Smooth muscle cell (in vitro differentiated cells): ENCODE results near the gene BRICD5. TPM values are rescaled to one million over a fixed set of nuclear protein-coding genes. Genes with fewer than 3 reads are reported as not detected.
"Not testable (repeated sequence)": the region's sequence is repeated elsewhere in the genome, so short reads cannot be mapped to it uniquely, and the experiment has no call there.

Experiments
- DNase-seq: peaks from one replicate; lab custom pipeline; 2025; ENCODE audit not compliant: unreplicated experiment; lab: John Stamatoyannopoulos, UW
- H2AFZ ChIP-seq: fragments of 200-600 bp; sonication (generic); 2 replicates; pipeline ENCODE4 v1.6.0; 2016; ENCODE audit warnings: antibody characterized with exemption, low read depth, mild to moderate bottlenecking
- H3F3A ChIP-seq: fragments of 200-600 bp; sonication (generic); 2 replicates; pipeline ENCODE4 v1.6.0; 2017; ENCODE audit warnings: antibody characterized with exemption, low read depth
- H3K27ac ChIP-seq: fragments of 200-600 bp; sonication (generic); 2 replicates; pipeline ENCODE4 v1.5.1; 2016; ENCODE audit warnings: low read depth, mild to moderate bottlenecking
- H3K27me3 ChIP-seq: fragments of 200-600 bp; sonication (generic); 2 replicates; pipeline ENCODE4 v1.6.1; 2016; ENCODE audit warnings: low read depth, mild to moderate bottlenecking
- H3K36me3 ChIP-seq: fragments of 200-600 bp; sonication (generic); 2 replicates; pipeline ENCODE4 v1.5.1; 2016; ENCODE audit warnings: low read depth
- H3K4me1 ChIP-seq: fragments of 200-600 bp; sonication (generic); 2 replicates; pipeline ENCODE4 v1.5.1; 2016; ENCODE audit warnings: low read depth
- H3K4me2 ChIP-seq: fragments of 200-600 bp; sonication (generic); 2 replicates; pipeline ENCODE4 v1.6.0; 2016; ENCODE audit warnings: mild to moderate bottlenecking
- H3K4me3 ChIP-seq: fragments of 200-600 bp; sonication (generic); 2 replicates; pipeline ENCODE4 v1.5.1; 2016; ENCODE audit warnings: mild to moderate bottlenecking
- H3K79me2 ChIP-seq: fragments of 200-600 bp; sonication (generic); 2 replicates; pipeline ENCODE4 v1.6.0; 2016; ENCODE audit warnings: low read depth, mild to moderate bottlenecking
- H3K9ac ChIP-seq: fragments of 200-600 bp; sonication (generic); 2 replicates; pipeline ENCODE4 v1.6.0; 2016; ENCODE audit warnings: low read depth
- H3K9me3 ChIP-seq: fragments of 200-600 bp; sonication (generic); replicated peaks from 2 replicates; pipeline ENCODE4 v1.5.1; 2016; ENCODE audit warnings: low read depth
- H4K20me1 ChIP-seq: fragments of 200-600 bp; sonication (generic); 2 replicates; pipeline ENCODE4 v1.6.0; 2016; ENCODE audit warnings: low read depth
- WGBS: methylation state at CpG from one replicate; pipeline ENCODE4 v1.1.7; 2016; ENCODE audit warnings: low lambda C conversion rate; 5-methylcytosine and 5-hydroxymethylcytosine counted together
- polyA plus RNA-seq: library from polyadenylated mRNA; unstranded; fragments of >200 nt; fragmentation: Nextera tagmentation; extraction: Ambion mirVana; gene quantifications from 2 replicates; pipeline ENCODE4 v1.2.1, GENCODE V29; 2016
- total RNA-seq: library from RNA; depleted of rRNA; stranded (reverse); fragments of >200 nt; gene quantifications from 2 replicates; pipeline ENCODE4 v1.2.3, GENCODE V29; 2014
- TF ChIP-seq, protein P1 (sequence below): fragments of 200-600 bp; sonication (generic); IDR thresholded peaks from 2 replicates; pipeline ENCODE4 v1.5.1; 2017; ENCODE audit warnings: borderline replicate concordance, mild to moderate bottlenecking, antibody characterized with exemption; ENCODE audit not compliant: insufficient read depth, poor library complexity, severe bottlenecking

Gene BRICD5
- total and polyA plus RNA-seq, 2 experiments from 2014 or later = 2.0 to 4.7 TPM

DNA sequence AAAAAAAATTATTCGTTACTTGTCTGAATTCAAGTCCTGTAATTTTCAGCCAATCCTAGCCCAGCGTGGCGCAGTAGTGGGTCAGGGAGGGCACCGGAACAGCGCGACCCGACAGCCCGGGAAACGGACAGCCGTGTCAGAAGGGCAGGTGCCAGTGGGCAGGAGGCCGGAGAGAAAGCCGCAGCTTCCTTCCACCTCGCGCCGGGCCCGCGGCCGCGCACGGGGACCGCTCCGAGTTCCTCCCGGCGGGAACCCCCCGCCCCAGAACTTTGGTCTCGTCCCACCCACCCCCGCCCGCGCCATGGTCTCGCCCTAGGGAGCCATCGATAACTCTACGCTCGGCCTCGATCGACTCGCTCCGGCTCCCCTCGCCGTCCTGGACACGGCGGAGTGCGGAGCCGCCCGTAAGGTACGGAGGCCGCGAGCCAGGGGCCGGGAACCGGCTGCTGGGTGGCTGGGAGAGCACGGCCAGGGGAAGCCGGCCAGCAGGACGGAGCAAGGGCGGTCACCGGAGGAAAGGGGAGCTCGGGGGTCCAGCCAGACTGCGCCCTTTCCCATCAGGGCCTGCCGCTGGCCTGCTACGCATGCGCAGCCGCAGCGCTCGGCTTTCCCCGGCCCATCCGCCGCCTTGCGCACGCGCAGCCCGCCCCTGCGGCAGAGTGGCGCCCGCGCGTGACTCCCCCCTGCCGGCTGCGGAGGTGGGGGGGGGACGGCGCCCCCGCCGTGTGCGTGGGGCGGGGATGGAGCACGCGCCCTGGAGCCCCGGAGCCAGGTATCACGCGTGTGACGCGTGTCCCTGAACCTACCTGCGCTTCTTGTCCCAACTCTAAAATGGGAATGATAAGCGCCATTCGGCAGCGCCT lies 5.3 kb downstream of the BRICD5 start, which contains the start of gene MLST8:
TSS of gene MLST8 (plus strand) at position 351 of the 863 bp plus-strand sequence. CDS start 632 bp downstream, outside the sequence.
- Histone ChIP-seq H3K9ac (peak within 1 kb of the TSS; percentile 92), H2AFZ (peak within 1 kb of the TSS; percentile 89)
- WGBS = under 1% methylated on average over 59 of the region's 93 CpGs

GRCh38 chr16:2204416-2205103 lies 6.1 kb downstream of the BRICD5 start:
- DNase-seq = no peak
- Histone ChIP-seq H2AFZ (peak overlapping the region; percentile 89), H3K36me3 (no peaks in the 10 kb centered on the region), H3K9me3 (no peaks in the 10 kb centered on the region), H3K9ac (peak overlapping the region; percentile 92), H3K4me3 (peak overlapping the region; percentile 93), H3K4me2 (peak overlapping the region; percentile 85), H4K20me1 (no peaks in the 10 kb centered on the region), H3K4me1 (no peaks in the 10 kb centered on the region), H3F3A (no peaks in the 10 kb centered on the region), H3K79me2 (peaks cover 7% of the 10 kb centered on the region), H3K27me3 (no peaks in the 10 kb centered on the region), H3K27ac (no peak overlapping the region)
- WGBS = 75% methylated on average over 13 of the region's 13 CpGs
- TF ChIP-seq, protein P1, sequence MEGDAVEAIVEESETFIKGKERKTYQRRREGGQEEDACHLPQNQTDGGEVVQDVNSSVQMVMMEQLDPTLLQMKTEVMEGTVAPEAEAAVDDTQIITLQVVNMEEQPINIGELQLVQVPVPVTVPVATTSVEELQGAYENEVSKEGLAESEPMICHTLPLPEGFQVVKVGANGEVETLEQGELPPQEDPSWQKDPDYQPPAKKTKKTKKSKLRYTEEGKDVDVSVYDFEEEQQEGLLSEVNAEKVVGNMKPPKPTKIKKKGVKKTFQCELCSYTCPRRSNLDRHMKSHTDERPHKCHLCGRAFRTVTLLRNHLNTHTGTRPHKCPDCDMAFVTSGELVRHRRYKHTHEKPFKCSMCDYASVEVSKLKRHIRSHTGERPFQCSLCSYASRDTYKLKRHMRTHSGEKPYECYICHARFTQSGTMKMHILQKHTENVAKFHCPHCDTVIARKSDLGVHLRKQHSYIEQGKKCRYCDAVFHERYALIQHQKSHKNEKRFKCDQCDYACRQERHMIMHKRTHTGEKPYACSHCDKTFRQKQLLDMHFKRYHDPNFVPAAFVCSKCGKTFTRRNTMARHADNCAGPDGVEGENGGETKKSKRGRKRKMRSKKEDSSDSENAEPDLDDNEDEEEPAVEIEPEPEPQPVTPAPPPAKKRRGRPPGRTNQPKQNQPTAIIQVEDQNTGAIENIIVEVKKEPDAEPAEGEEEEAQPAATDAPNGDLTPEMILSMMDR = no peak

More for the DNA sequence above, 5.3 kb downstream of the BRICD5 start, which contains the start of gene MLST8:
- H3K4me1 ChIP-seq = no peaks in the 10 kb centered on the region
- H3K4me2 ChIP-seq = peak within 1 kb of the TSS; percentile 85
- peak; percentile 94 for DNase-seq
- no peaks in the 10 kb centered on the region for H3K9me3 ChIP-seq
- H3K36me3 ChIP-seq = no peaks in the 10 kb centered on the region
- H3F3A ChIP-seq = no peaks in the 10 kb centered on the region
- H4K20me1 ChIP-seq = no peaks in the 10 kb centered on the region
- no peaks in the 10 kb centered on the region for H3K27me3 ChIP-seq
- TF ChIP-seq, protein P1 = peak; percentile 24
- peak within 1 kb of the TSS; percentile 93 for H3K4me3 ChIP-seq
- H3K79me2 ChIP-seq = peaks cover 7% of the 10 kb centered on the region
- H3K27ac ChIP-seq = peak within 1 kb of the TSS; percentile 70

DNA sequence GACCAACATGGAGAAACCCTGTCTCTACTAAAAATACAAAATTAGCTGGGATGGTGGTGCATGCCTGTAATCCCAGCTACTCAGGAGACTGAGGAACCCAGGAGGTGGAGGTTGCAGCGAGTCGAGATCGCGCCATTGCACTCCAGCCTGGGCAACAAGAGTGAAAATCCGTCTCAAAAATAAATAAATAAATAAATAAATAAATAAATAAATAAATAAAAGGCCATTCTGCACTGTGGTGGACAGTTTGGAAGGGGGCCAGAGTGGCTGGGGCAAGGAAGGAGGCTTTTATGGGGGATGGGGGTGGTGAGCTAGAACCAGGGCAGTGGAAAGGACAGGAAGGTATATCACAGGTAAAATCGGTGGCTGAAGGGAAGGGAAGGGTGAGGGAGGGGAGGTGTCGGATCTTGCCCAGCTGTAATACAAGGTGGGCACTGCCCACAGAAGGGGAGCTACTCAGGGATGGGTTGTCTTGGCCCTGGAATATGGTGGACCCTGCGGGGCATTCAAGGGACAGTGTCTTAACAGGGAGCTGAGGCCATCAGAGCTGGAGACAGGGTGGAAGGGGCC lies 7.5 kb downstream of the BRICD5 start:
- 92% methylated on average over 8 of the region's 8 CpGs for WGBS
- not testable (repeated sequence) for H2AFZ ChIP-seq

DNA sequence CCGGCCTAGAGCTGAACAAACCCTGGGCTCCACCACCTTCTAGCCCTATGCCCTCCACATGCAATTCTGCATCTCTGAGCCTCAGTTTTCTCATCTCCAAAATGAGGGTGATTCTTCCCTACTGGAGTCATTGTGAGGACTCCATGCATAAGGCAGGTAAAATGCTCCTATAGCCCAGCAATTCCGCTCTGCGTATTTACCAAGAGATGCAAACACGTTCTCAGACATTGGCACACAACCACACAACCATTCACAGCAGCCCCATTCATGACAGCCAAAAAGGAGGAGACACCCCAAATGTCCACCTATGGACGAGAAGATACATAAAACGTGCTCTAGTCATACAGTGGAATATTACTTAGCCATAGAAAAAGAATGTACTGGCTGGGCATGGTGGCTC lies 10.3 kb downstream of the BRICD5 start:
- Histone ChIP-seq H3K36me3 (no peaks in the 10 kb centered on the region), H2AFZ (no peak overlapping the region), H3K9ac (no peak overlapping the region), H3K9me3 (no peaks in the 10 kb centered on the region), H4K20me1 (no peaks in the 10 kb centered on the region), H3F3A (no peaks in the 10 kb centered on the region), H3K79me2 (no peaks in the 10 kb centered on the region), H3K4me2 (no peak overlapping the region), H3K27ac (no peak overlapping the region), H3K27me3 (peaks cover 35% of the 10 kb centered on the region), H3K4me3 (no peak overlapping the region), H3K4me1 (no peaks in the 10 kb centered on the region)
- TF ChIP-seq, protein P1 = no peak
- 88% methylated on average over 6 of the region's 6 CpGs for WGBS
- no peak for DNase-seq

More for the DNA sequence above, 7.5 kb downstream of the BRICD5 start:
- not testable (repeated sequence) for H3K4me2 ChIP-seq, H3K79me2 ChIP-seq, H3K9ac ChIP-seq, H3K4me1 ChIP-seq, DNase-seq, H3K9me3 ChIP-seq, H4K20me1 ChIP-seq, H3K36me3 ChIP-seq, H3F3A ChIP-seq, H3K27ac ChIP-seq, H3K4me3 ChIP-seq
- H3K27me3 ChIP-seq = peaks cover 11% of the 10 kb centered on the region
